Memory B cell (primary cell): ENCODE data around the gene TM2D1.

Source experiments
- ATAC-seq: fragments of 150-1000 bp; cut with Tn5 transposase; 2 replicates; pipeline ENCODE4 v1.10.0; 2021; ENCODE audit warnings: low read depth, mild to moderate bottlenecking, moderate library complexity
- DNase-seq, 2 donors: peaks; one replicate each; pipeline ENCODE4 v3.0.0; 2022; ENCODE audit warnings: low spot score in 2 of 2
- H3K27ac Mint-ChIP-seq: one replicate; pipeline ENCODE4 v1.8.0; 2022; ENCODE audit warnings: mild to moderate bottlenecking, moderate library complexity, mixed read lengths
- H3K27me3 Mint-ChIP-seq: one replicate; pipeline ENCODE4 v1.8.0; 2022; ENCODE audit warnings: mixed read lengths
- H3K36me3 Mint-ChIP-seq: one replicate; pipeline ENCODE4 v1.8.0; 2022; ENCODE audit warnings: mild to moderate bottlenecking, mixed read lengths
- H3K4me1 Mint-ChIP-seq: one replicate; pipeline ENCODE4 v1.8.0; 2022; ENCODE audit warnings: mixed read lengths
- H3K4me3 Mint-ChIP-seq: one replicate; pipeline ENCODE4 v1.8.0; 2022; ENCODE audit warnings: mild to moderate bottlenecking, moderate library complexity, mixed read lengths
- H3K9me3 Mint-ChIP-seq: one replicate; pipeline ENCODE4 v1.8.0; 2022; ENCODE audit warnings: mixed read lengths

The TM2D1 gene

GRCh38 chr1:61724813-61725694 lies at the start of gene TM2D1:
TSS of gene TM2D1 (minus strand) at chr1:61725141. CDS start at chr1:61725120, 21 bp downstream.
- Mint-ChIP-seq H3K27me3 (no peaks in the 10 kb centered on the region), H3K4me1 (peaks cover 12% of the 10 kb centered on the region), H3K4me3 (peak within 1 kb of the TSS; percentile 97), H3K36me3 (peaks cover 3% of the 10 kb centered on the region), H3K9me3 (no peaks in the 10 kb centered on the region), H3K27ac (peak within 1 kb of the TSS; percentile 99)
- DNase-seq, result peak; percentile 77 to 80
- peak; percentile 99 for ATAC-seq

GRCh38 chr1:61770131-61770530 lies 45.2 kb upstream of the TM2D1 start:
- ATAC-seq, result no peak
- no peaks in the 10 kb centered on the region for H3K9me3 Mint-ChIP-seq
- H3K27me3 Mint-ChIP-seq, result no peaks in the 10 kb centered on the region
- no peaks in the 10 kb centered on the region for H3K4me1 Mint-ChIP-seq
- no peak overlapping the region for H3K27ac Mint-ChIP-seq
- H3K36me3 Mint-ChIP-seq, result peaks cover 19% of the 10 kb centered on the region
- DNase-seq, result no peak
- no peak overlapping the region for H3K4me3 Mint-ChIP-seq

GRCh38 chr1:61757950-61758349 lies 33.0 kb upstream of the TM2D1 start:
- no peaks in the 10 kb centered on the region for H3K27me3 Mint-ChIP-seq
- H3K4me1 Mint-ChIP-seq, result no peaks in the 10 kb centered on the region
- DNase-seq (no peak), ATAC-seq (no peak)
- peaks cover 4% of the 10 kb centered on the region for H3K36me3 Mint-ChIP-seq
- no peak overlapping the region for H3K27ac Mint-ChIP-seq
- no peaks in the 10 kb centered on the region for H3K9me3 Mint-ChIP-seq
- H3K4me3 Mint-ChIP-seq, result no peak overlapping the region

- H3K27ac Mint-ChIP-seq, result no peak overlapping the region
- no peaks in the 10 kb centered on the region for H3K4me1 Mint-ChIP-seq
- DNase-seq (no peak), ATAC-seq (no peak)
- no peaks in the 10 kb centered on the region for H3K27me3 Mint-ChIP-seq
- no peaks in the 10 kb centered on the region for H3K9me3 Mint-ChIP-seq
- peaks cover 4% of the 10 kb centered on the region for H3K36me3 Mint-ChIP-seq
- H3K4me3 Mint-ChIP-seq, result no peak overlapping the region
These were observed 31.8 kb upstream of the TM2D1 start for GRCh38 chr1:61756773-61757172.

- H3K4me3 Mint-ChIP-seq, result no peak overlapping the region
- no peaks in the 10 kb centered on the region for H3K27me3 Mint-ChIP-seq
- no peaks in the 10 kb centered on the region for H3K4me1 Mint-ChIP-seq
- H3K9me3 Mint-ChIP-seq, result no peaks in the 10 kb centered on the region
- DNase-seq, result no peak
- no peaks in the 10 kb centered on the region for H3K36me3 Mint-ChIP-seq
- H3K27ac Mint-ChIP-seq, result no peak overlapping the region
- no peak for ATAC-seq
These were observed 29.6 kb upstream of the TM2D1 start for GRCh38 chr1:61754545-61754944.

GRCh38 chr1:61753998-61754508 lies 29.1 kb upstream of the TM2D1 start:
- Mint-ChIP-seq H3K9me3 (no peaks in the 10 kb centered on the region), H3K36me3 (no peaks in the 10 kb centered on the region), H3K27ac (no peak overlapping the region), H3K27me3 (no peaks in the 10 kb centered on the region), H3K4me1 (no peaks in the 10 kb centered on the region), H3K4me3 (no peak overlapping the region)
- no peak for ATAC-seq
- no peak for DNase-seq

- no peaks in the 10 kb centered on the region for H3K36me3 Mint-ChIP-seq
- no peaks in the 10 kb centered on the region for H3K9me3 Mint-ChIP-seq
- no peaks in the 10 kb centered on the region for H3K4me1 Mint-ChIP-seq
- no peak overlapping the region for H3K4me3 Mint-ChIP-seq
- no peak overlapping the region for H3K27ac Mint-ChIP-seq
- no peaks in the 10 kb centered on the region for H3K27me3 Mint-ChIP-seq
- DNase-seq (no peak), ATAC-seq (no peak)
These were observed 28.0 kb upstream of the TM2D1 start for GRCh38 chr1:61752921-61753389.

- H3K4me3 Mint-ChIP-seq, result no peak overlapping the region
- peaks cover 2% of the 10 kb centered on the region for H3K36me3 Mint-ChIP-seq
- H3K27me3 Mint-ChIP-seq, result no peaks in the 10 kb centered on the region
- no peak for DNase-seq
- H3K9me3 Mint-ChIP-seq, result no peaks in the 10 kb centered on the region
- H3K4me1 Mint-ChIP-seq, result peaks cover 3% of the 10 kb centered on the region
- no peak overlapping the region for H3K27ac Mint-ChIP-seq
- no peak for ATAC-seq
These were observed 24.6 kb upstream of the TM2D1 start for GRCh38 chr1:61749574-61749973.

- no peak for ATAC-seq
- Mint-ChIP-seq H3K27me3 (no peaks in the 10 kb centered on the region), H3K36me3 (peaks cover 2% of the 10 kb centered on the region), H3K4me1 (peaks cover 8% of the 10 kb centered on the region), H3K4me3 (no peak overlapping the region), H3K9me3 (no peaks in the 10 kb centered on the region), H3K27ac (no peak overlapping the region)
- no peak for DNase-seq
These were observed 23.6 kb upstream of the TM2D1 start for GRCh38 chr1:61748566-61748965.

GRCh38 chr1:61746813-61747212 lies 21.9 kb upstream of the TM2D1 start:
- Mint-ChIP-seq H3K36me3 (peaks cover 2% of the 10 kb centered on the region), H3K27ac (no peak overlapping the region), H3K9me3 (no peaks in the 10 kb centered on the region), H3K27me3 (no peaks in the 10 kb centered on the region), H3K4me1 (peaks cover 14% of the 10 kb centered on the region), H3K4me3 (no peak overlapping the region)
- ATAC-seq (no peak), DNase-seq (no peak)

GRCh38 chr1:61743716-61744580 lies 19.0 kb upstream of the TM2D1 start:
- Mint-ChIP-seq H3K27ac (peak overlapping the region; percentile 24), H3K4me1 (peaks cover 17% of the 10 kb centered on the region)

GRCh38 chr1:61743431-61743705 lies 18.4 kb upstream of the TM2D1 start:
- ATAC-seq, result no peak
- peak overlapping the region; percentile 72 for H3K4me3 Mint-ChIP-seq
- no peaks in the 10 kb centered on the region for H3K27me3 Mint-ChIP-seq
- H3K27ac Mint-ChIP-seq, result peak overlapping the region; percentile 24
- no peak for DNase-seq
- peaks cover 2% of the 10 kb centered on the region for H3K36me3 Mint-ChIP-seq
- H3K9me3 Mint-ChIP-seq, result no peaks in the 10 kb centered on the region
- H3K4me1 Mint-ChIP-seq, result peaks cover 17% of the 10 kb centered on the region

More at GRCh38 chr1:61743716-61744580, 19.0 kb upstream of the TM2D1 start:
- no peaks in the 10 kb centered on the region for H3K27me3 Mint-ChIP-seq
- no peak for ATAC-seq
- no peak for DNase-seq
- peaks cover 2% of the 10 kb centered on the region for H3K36me3 Mint-ChIP-seq
- H3K4me3 Mint-ChIP-seq, result peak overlapping the region; percentile 72
- no peaks in the 10 kb centered on the region for H3K9me3 Mint-ChIP-seq

- peaks cover 2% of the 10 kb centered on the region for H3K36me3 Mint-ChIP-seq
- DNase-seq, result peak; percentile 7 to 24
- ATAC-seq, result peak; percentile 47
- no peaks in the 10 kb centered on the region for H3K27me3 Mint-ChIP-seq
- peak overlapping the region; percentile 91 for H3K4me3 Mint-ChIP-seq
- H3K9me3 Mint-ChIP-seq, result no peaks in the 10 kb centered on the region
- peak overlapping the region; percentile 87 for H3K27ac Mint-ChIP-seq
- peaks cover 17% of the 10 kb centered on the region for H3K4me1 Mint-ChIP-seq
These were observed 17.9 kb upstream of the TM2D1 start for GRCh38 chr1:61742620-61743430.
